ACC112 (cell line): ENCODE measurements around the gene DOC2A.

ENCODE experiments used
- H2AFZ ChIP-seq: fragments of 200-600 bp; sonication (generic); one replicate; pipeline ENCODE4 v1.6.0; 2017; ENCODE audit warnings: antibody characterized with exemption, low read length; ENCODE audit not compliant: unreplicated experiment
- H3K27ac ChIP-seq: fragments of 200-600 bp; sonication (generic); 2 replicates; pipeline ENCODE4 v1.5.1; 2014; ENCODE audit warnings: low read depth, mild to moderate bottlenecking, antibody characterized with exemption, low read length, moderate library complexity
- H3K27me3 ChIP-seq: fragments of 200-600 bp; sonication (generic); 2 replicates; pipeline ENCODE4 v1.6.1; 2014; ENCODE audit warnings: mild to moderate bottlenecking, antibody characterized with exemption, low read length, moderate library complexity, mixed read lengths; ENCODE audit not compliant: insufficient read depth
- H3K36me3 ChIP-seq: fragments of 200-600 bp; sonication (generic); 2 replicates; pipeline ENCODE4 v1.6.1; 2016; ENCODE audit warnings: mild to moderate bottlenecking, antibody characterized with exemption, low read length, moderate library complexity, mixed read lengths; ENCODE audit not compliant: insufficient read depth
- H3K4me1 ChIP-seq: fragments of 200-600 bp; sonication (generic); one replicate; pipeline ENCODE4 v1.6.1; 2016; ENCODE audit warnings: low read length, mixed read lengths; ENCODE audit not compliant: insufficient read depth, unreplicated experiment, control insufficient read depth
- H3K4me3 ChIP-seq: fragments of 200-600 bp; sonication (generic); 2 replicates; pipeline ENCODE4 v1.5.1; 2014; ENCODE audit warnings: mild to moderate bottlenecking, low read depth, low read length
- H3K79me2 ChIP-seq: fragments of 200-600 bp; sonication (generic); one replicate; pipeline ENCODE4 v1.6.0; 2016; ENCODE audit warnings: low read length; ENCODE audit not compliant: control insufficient read depth, unreplicated experiment, insufficient read depth

The DOC2A gene

GRCh38 chr16:30004424-30004776 is 6.4 kb downstream of the DOC2A start:
- Histone ChIP-seq H3K4me3 (no peak overlapping the region), H3K27me3 (0 out of 2 replicates have a peak, but pooled peaks cover 2% of the 10 kb centered on the region), H3K4me1 (no peaks in the 10 kb centered on the region), H2AFZ (no peak overlapping the region), H3K79me2 (no peaks in the 10 kb centered on the region), H3K27ac (no peak overlapping the region), H3K36me3 (peaks cover 4% of the 10 kb centered on the region; the same call in 1 of the 2 replicates)

GRCh38 chr16:30003670-30004423 is 7.0 kb downstream of the DOC2A start:
- no peak overlapping the region for H2AFZ ChIP-seq
- no peaks in the 10 kb centered on the region for H3K4me1 ChIP-seq
- peaks cover 5% of the 10 kb centered on the region; the same call in 1 of the 2 replicates for H3K36me3 ChIP-seq
- no peak overlapping the region for H3K27ac ChIP-seq
- H3K4me3 ChIP-seq: no peak overlapping the region
- no peaks in the 10 kb centered on the region for H3K79me2 ChIP-seq
- no peaks in the 10 kb centered on the region for H3K27me3 ChIP-seq

- no peak overlapping the region for H2AFZ ChIP-seq
- H3K27me3 ChIP-seq: no peaks in the 10 kb centered on the region
- no peaks in the 10 kb centered on the region for H3K79me2 ChIP-seq
- H3K4me3 ChIP-seq: no peak overlapping the region
- no peak overlapping the region for H3K27ac ChIP-seq
- H3K36me3 ChIP-seq: peaks cover 5% of the 10 kb centered on the region; the same call in 1 of the 2 replicates
- H3K4me1 ChIP-seq: no peaks in the 10 kb centered on the region
Measured at GRCh38 chr16:30002614-30003346, 8.0 kb downstream of the DOC2A start.

GRCh38 chr16:30000735-30001631 is 9.8 kb downstream of the DOC2A start:
- H3K79me2 ChIP-seq: peaks cover 5% of the 10 kb centered on the region
- peaks cover 5% of the 10 kb centered on the region; the same call in 1 of the 2 replicates for H3K36me3 ChIP-seq
- no peak overlapping the region for H3K27ac ChIP-seq
- H3K4me3 ChIP-seq: no peak overlapping the region
- peaks cover 5% of the 10 kb centered on the region for H3K4me1 ChIP-seq
- no peak overlapping the region for H2AFZ ChIP-seq
- no peaks in the 10 kb centered on the region for H3K27me3 ChIP-seq

GRCh38 chr16:29999605-30000004 is 11.2 kb downstream of the DOC2A start:
- Histone ChIP-seq H3K27ac (no peak overlapping the region), H2AFZ (no peak overlapping the region), H3K79me2 (peaks cover 5% of the 10 kb centered on the region), H3K27me3 (no peaks in the 10 kb centered on the region), H3K4me1 (peaks cover 9% of the 10 kb centered on the region), H3K4me3 (no peak overlapping the region), H3K36me3 (peaks cover 5% of the 10 kb centered on the region; the same call in 1 of the 2 replicates)

- peaks cover 9% of the 10 kb centered on the region; the same call in 1 of the 2 replicates for H3K36me3 ChIP-seq
- H3K27ac ChIP-seq: no peak overlapping the region
- H3K4me1 ChIP-seq: peaks cover 18% of the 10 kb centered on the region
- H3K79me2 ChIP-seq: peaks cover 5% of the 10 kb centered on the region
- peak overlapping the region; percentile 92 for H3K4me3 ChIP-seq
- no peaks in the 10 kb centered on the region for H3K27me3 ChIP-seq
- H2AFZ ChIP-seq: peak overlapping the region; percentile 43
Measured at GRCh38 chr16:29996766-29997250, 14.0 kb downstream of the DOC2A start.

- H3K4me1 ChIP-seq: peaks cover 18% of the 10 kb centered on the region
- H3K4me3 ChIP-seq: peak within 1 kb of the TSS; percentile 92
- peaks cover 5% of the 10 kb centered on the region for H3K79me2 ChIP-seq
- peaks cover 9% of the 10 kb centered on the region; the same call in 1 of the 2 replicates for H3K36me3 ChIP-seq
- no peaks in the 10 kb centered on the region for H3K27me3 ChIP-seq
- H3K27ac ChIP-seq: peak within 1 kb of the TSS; percentile 81
- peak within 1 kb of the TSS; percentile 88 for H2AFZ ChIP-seq
Measured at GRCh38 chr16:29995911-29996765, 14.7 kb downstream of the DOC2A start, which contains the start of gene INO80E. TSS of gene INO80E (plus strand) at chr16:29996241. CDS start at chr16:29996311, 70 bp downstream.

- Histone ChIP-seq H2AFZ (peak within 1 kb of the TSS; percentile 88), H3K4me1 (peaks cover 18% of the 10 kb centered on the region), H3K79me2 (peaks cover 5% of the 10 kb centered on the region), H3K4me3 (peak within 1 kb of the TSS; percentile 92), H3K36me3 (peaks cover 9% of the 10 kb centered on the region; the same call in 1 of the 2 replicates), H3K27me3 (no peaks in the 10 kb centered on the region), H3K27ac (peak within 1 kb of the TSS; percentile 81)
Measured at GRCh38 chr16:29995324-29995910, 15.4 kb downstream of the DOC2A start, which contains the start of gene HIRIP3. TSS of gene HIRIP3 (minus strand) at chr16:29995617. CDS start at chr16:29995605, 12 bp downstream.

- peaks cover 5% of the 10 kb centered on the region for H3K79me2 ChIP-seq
- H3K4me1 ChIP-seq: peaks cover 18% of the 10 kb centered on the region
- H3K27me3 ChIP-seq: no peaks in the 10 kb centered on the region
- H2AFZ ChIP-seq: peak overlapping the region; percentile 88
- peaks cover 9% of the 10 kb centered on the region; the same call in 1 of the 2 replicates for H3K36me3 ChIP-seq
- peak overlapping the region; percentile 81 for H3K27ac ChIP-seq
- H3K4me3 ChIP-seq: peak overlapping the region; percentile 92
Measured at GRCh38 chr16:29994600-29995323, 16.1 kb downstream of the DOC2A start.
